ENCODE data around the gene CBX4. TPM values are rescaled to one million over a fixed set of nuclear protein-coding genes. Genes with fewer than 3 reads are reported as not detected.

Gene CBX4
- total and polyA plus RNA-seq, 2 of the 13 experiments (the other 11 are each of a cell fraction or from before 2014, with no cell fraction given), result 25.8 to 50.8 TPM

- TF ChIP-seq DRAP1 (CRISPR knock-in tag; IDR thresholded peaks at IDR 0.05), result peak; percentile 17; the same call in 1 of the 2 replicates
- 0 out of 2 replicates have a peak, but pooled peaks have one; percentile 90 for TF ChIP-seq IRF1 (CRISPR knock-in tag; IDR thresholded peaks at IDR 0.05; ENCODE audit: low read depth)
- TF ChIP-seq KLF15 (CRISPR knock-in tag; IDR thresholded peaks at IDR 0.05; ENCODE audit: borderline replicate concordance), result peak; percentile 85; the same call in 1 of the 2 replicates
- TF ChIP-seq ZNF670 (CRISPR knock-in tag; IDR thresholded peaks at IDR 0.05; ENCODE audit: borderline replicate concordance), result peak; percentile 77; the same call in 1 of the 2 replicates
- peak; percentile 98 for TF ChIP-seq FOXC1 (CRISPR knock-in tag; IDR thresholded peaks at IDR 0.05; ENCODE audit: borderline replicate concordance)
- peak; percentile 67; the same call in 1 of the 2 replicates for TF ChIP-seq HIC2 (CRISPR knock-in tag; IDR thresholded peaks at IDR 0.05; ENCODE audit: low read depth)
- peak; percentile 69; the same call in 1 of the 2 replicates for TF ChIP-seq ARNTL (CRISPR knock-in tag; IDR thresholded peaks at IDR 0.05)
- peak; percentile 96 for TF ChIP-seq ATF7-NPFF (CRISPR knock-in tag; IDR thresholded peaks at IDR 0.05; ENCODE audit: low read depth)
- peak; percentile 97 for TF ChIP-seq ZNF563 (CRISPR knock-in tag; IDR thresholded peaks at IDR 0.05)
- TF ChIP-seq AFF4 (CRISPR knock-in tag; IDR thresholded peaks at IDR 0.05), result no peak
- peak; percentile 66; the same call in 1 of the 2 replicates for TF ChIP-seq MIER3 (CRISPR knock-in tag; IDR thresholded peaks at IDR 0.05; ENCODE audit: borderline replicate concordance)
- TF ChIP-seq HNF1B (CRISPR knock-in tag; IDR thresholded peaks at IDR 0.05), result no peak
- peak; percentile 45; the same call in 1 of the 2 replicates for TF ChIP-seq ZFY (CRISPR knock-in tag; IDR thresholded peaks at IDR 0.05)
- TF ChIP-seq CHCHD3 (CRISPR knock-in tag; IDR thresholded peaks at IDR 0.05), result peak; percentile 96; the same call in 1 of the 2 replicates
- peak; percentile 86 for TF ChIP-seq KDM2A (CRISPR knock-in tag; IDR thresholded peaks at IDR 0.05; ENCODE audit: borderline replicate concordance, low read depth)
- peak; percentile 65; the same call in 1 of the 2 replicates for TF ChIP-seq BORCS8-MEF2B (CRISPR knock-in tag; IDR thresholded peaks at IDR 0.05)
- peak; percentile 95 for TF ChIP-seq ZNF30 (CRISPR knock-in tag; IDR thresholded peaks at IDR 0.05)
- no peak for TF ChIP-seq CREB1 (IDR thresholded peaks at IDR 0.05)
- no peak for TF ChIP-seq CREB1 (CRISPR knock-in tag; IDR thresholded peaks at IDR 0.05)
These were observed 35.0 kb downstream of the CBX4 start (continued) for GRCh38 chr17:79803997-79804855.
